Keratinocyte (primary cell): ENCODE data around the gene SRGAP3. TPM values are rescaled to one million over a fixed set of nuclear protein-coding genes. Genes with fewer than 3 reads are reported as not detected.

Experiments used
- DNase-seq: peaks from one replicate; pipeline ENCODE4 v3.0.0-alpha.2; 2011; ENCODE audit warnings: low read depth, missing footprints, low spot score
- FAIRE-seq: peaks from 2 replicates; lab custom pipeline; 2011; peaks lifted over from hg19 to GRCh38; lab: Jason Lieb, UNC
- H2AFZ ChIP-seq: 2 replicates; pipeline ENCODE4 v1.6.0; 2012; ENCODE audit warnings: low read length, control low read depth, inconsistent platforms; ENCODE audit not compliant: control insufficient read depth
- H3K27ac ChIP-seq: 2 replicates; pipeline ENCODE4 v1.5.1; 2011; ENCODE audit warnings: low read length; ENCODE audit not compliant: control insufficient read depth, insufficient read depth
- H3K27me3 ChIP-seq: 3 replicates; pipeline ENCODE4 v1.6.0; 2011; ENCODE audit warnings: low read length; ENCODE audit not compliant: control insufficient read depth, insufficient read depth; ENCODE audit errors: extremely low read depth
- H3K36me3 ChIP-seq, 2 experiments: 2 replicates in 1 of 2; 3 replicates in 1 of 2; pipeline ENCODE4 v1.5.1; 2011; ENCODE audit warnings: low read length in 2 of 2, mild to moderate bottlenecking in 1 of 2; ENCODE audit not compliant: control insufficient read depth in 2 of 2, insufficient read depth in 2 of 2; ENCODE audit errors: extremely low read depth in 1 of 2
- H3K4me1 ChIP-seq: 3 replicates; pipeline ENCODE4 v1.5.1; 2011; ENCODE audit warnings: low read length; ENCODE audit not compliant: control insufficient read depth, insufficient read depth; ENCODE audit errors: extremely low read depth
- H3K4me2 ChIP-seq: 3 replicates; pipeline ENCODE4 v1.6.0; 2011; ENCODE audit warnings: low read depth, low read length; ENCODE audit not compliant: control insufficient read depth, insufficient read depth; ENCODE audit errors: extremely low read depth
- H3K4me3 ChIP-seq, 3 experiments: fragments of 200-600 bp in 1 of 3; sonication (generic) in 1 of 3; 2 replicates in 2 of 3; 3 replicates in 1 of 3; pipeline ENCODE4 v1.5.1; 2011 to 2016; ENCODE audit warnings: low read length in 3 of 3, mild to moderate bottlenecking in 3 of 3, control low read depth in 2 of 3, inconsistent platforms in 1 of 3, low read depth in 1 of 3, mixed read lengths in 1 of 3, mixed run types in 1 of 3, moderate library complexity in 1 of 3; ENCODE audit not compliant: control insufficient read depth in 2 of 3, insufficient read depth in 2 of 3; ENCODE audit errors: extremely low read depth in 1 of 3
- H3K79me2 ChIP-seq: 2 replicates; pipeline ENCODE4 v1.6.0; 2012; ENCODE audit warnings: low read length; ENCODE audit not compliant: control insufficient read depth, insufficient read depth
- H3K9ac ChIP-seq: 3 replicates; pipeline ENCODE4 v1.6.0; 2011; ENCODE audit warnings: low read length; ENCODE audit not compliant: control insufficient read depth, insufficient read depth; ENCODE audit errors: extremely low read depth
- H3K9me1 ChIP-seq: 3 replicates; pipeline ENCODE4 v1.6.0; 2011; ENCODE audit warnings: low read length; ENCODE audit not compliant: control insufficient read depth, insufficient read depth; ENCODE audit errors: extremely low read depth
- H3K9me3 ChIP-seq: 2 replicates; pipeline ENCODE4 v1.5.1; 2012; ENCODE audit warnings: low read depth, low read length; ENCODE audit not compliant: control insufficient read depth
- H4K20me1 ChIP-seq: 3 replicates; pipeline ENCODE4 v1.6.0; 2011; ENCODE audit warnings: low read length; ENCODE audit not compliant: control insufficient read depth, insufficient read depth; ENCODE audit errors: extremely low read depth
- EZH2 ChIP-seq: IDR thresholded peaks from one replicate; pipeline ENCODE4 v1.6.1; 2012; ENCODE audit warnings: inconsistent platforms, mild to moderate bottlenecking, low read length, moderate library complexity
- dilution Hi-C: fragments of 300-500 bp; cut with MboI; formaldehyde crosslinking; loops from one replicate; pipeline ENCODE4 v1.7.0; 2020; ENCODE audit warnings: low sequenced_read_pairs; ENCODE audit not compliant: extremely low pct_ligation_motif_present
- polyA plus RNA-seq, 5 experiments: library from polyadenylated mRNA; depleted of rRNA in 3 of 5; stranded (reverse) in 3 of 5; stranded (forward) in 1 of 5; unstranded in 1 of 5; fragments of >200 nt; gene quantifications; 1 replicate in 1 of 5; 2 replicates in 3 of 5; 3 replicates in 1 of 5; pipeline versions ENCODE4 v1.2.1 to v1.2.3, GENCODE V29; 2011 to 2012; ENCODE audit warnings: missing spikeins in 2 of 5, low read depth in 1 of 5, low replicate concordance in 1 of 5
- TF ChIP-seq, protein P1 (sequence below), 3 experiments: IDR thresholded peaks in 1 of 3; conservative IDR thresholded peaks in 1 of 3; optimal IDR thresholded peaks in 1 of 3; 2 replicates in 2 of 3; 3 replicates in 1 of 3; pipeline versions ENCODE3 to v1.5.1; 2011; ENCODE audit warnings: low read length in 3 of 3, mild to moderate bottlenecking in 3 of 3, moderate library complexity in 2 of 3, control low read depth in 1 of 3, inconsistent platforms in 1 of 3; ENCODE audit not compliant: insufficient read depth in 2 of 3; ENCODE audit errors: extremely low read depth in 1 of 3

The SRGAP3 gene
- polyA plus RNA-seq, 1 donor (not counting 4 experiments of a cell fraction or from before 2014, with no cell fraction given): 7.2 TPM

DNA sequence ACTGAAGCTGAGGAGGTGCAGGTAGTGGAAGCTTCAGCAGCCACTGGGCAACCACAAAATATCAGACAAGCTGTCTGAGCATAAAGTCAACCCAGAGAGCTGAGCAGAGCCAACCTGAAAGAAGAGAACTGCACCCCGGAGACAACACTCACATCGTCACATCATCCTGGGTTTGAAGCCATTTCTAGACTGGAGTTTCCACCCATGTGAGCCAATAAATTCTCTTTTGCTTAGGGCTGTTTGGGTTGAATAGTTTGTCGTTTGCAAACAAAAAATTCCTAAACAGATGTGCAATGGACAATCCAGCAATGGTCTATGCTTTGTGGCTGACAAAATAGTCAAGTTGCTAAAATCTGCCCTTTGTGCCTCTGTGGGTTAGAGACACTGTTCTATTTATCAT is 270.9 kb downstream of the SRGAP3 start:
- peaks cover 4% of the 10 kb centered on the region for H3K27me3 ChIP-seq
- no peaks in the 10 kb centered on the region for H3K4me1 ChIP-seq
- no peaks in the 10 kb centered on the region for H3K36me3 ChIP-seq
- H4K20me1 ChIP-seq: no peaks in the 10 kb centered on the region
- no peaks in the 10 kb centered on the region for H3K79me2 ChIP-seq
- H3K27ac ChIP-seq: no peak overlapping the region
- dilution Hi-C loops: loop anchor here (25.0 kb wide), 1 partner anchor 334 kb away; no protein-coding TSS in a partner anchor
- H2AFZ ChIP-seq: no peak overlapping the region
- no peaks in the 10 kb centered on the region for H3K9me3 ChIP-seq
- DNase-seq (no peak), FAIRE-seq (no peak)
- H3K9me1 ChIP-seq: no peaks in the 10 kb centered on the region
- H3K4me2 ChIP-seq: no peak overlapping the region
- no peak overlapping the region for H3K9ac ChIP-seq
- no peak overlapping the region for H3K4me3 ChIP-seq
- no peak for TF ChIP-seq EZH2
- TF ChIP-seq, protein P1, sequence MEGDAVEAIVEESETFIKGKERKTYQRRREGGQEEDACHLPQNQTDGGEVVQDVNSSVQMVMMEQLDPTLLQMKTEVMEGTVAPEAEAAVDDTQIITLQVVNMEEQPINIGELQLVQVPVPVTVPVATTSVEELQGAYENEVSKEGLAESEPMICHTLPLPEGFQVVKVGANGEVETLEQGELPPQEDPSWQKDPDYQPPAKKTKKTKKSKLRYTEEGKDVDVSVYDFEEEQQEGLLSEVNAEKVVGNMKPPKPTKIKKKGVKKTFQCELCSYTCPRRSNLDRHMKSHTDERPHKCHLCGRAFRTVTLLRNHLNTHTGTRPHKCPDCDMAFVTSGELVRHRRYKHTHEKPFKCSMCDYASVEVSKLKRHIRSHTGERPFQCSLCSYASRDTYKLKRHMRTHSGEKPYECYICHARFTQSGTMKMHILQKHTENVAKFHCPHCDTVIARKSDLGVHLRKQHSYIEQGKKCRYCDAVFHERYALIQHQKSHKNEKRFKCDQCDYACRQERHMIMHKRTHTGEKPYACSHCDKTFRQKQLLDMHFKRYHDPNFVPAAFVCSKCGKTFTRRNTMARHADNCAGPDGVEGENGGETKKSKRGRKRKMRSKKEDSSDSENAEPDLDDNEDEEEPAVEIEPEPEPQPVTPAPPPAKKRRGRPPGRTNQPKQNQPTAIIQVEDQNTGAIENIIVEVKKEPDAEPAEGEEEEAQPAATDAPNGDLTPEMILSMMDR (optimal IDR thresholded peaks at IDR 0.05 in 1 of 3, IDR thresholded peaks at IDR 0.05 in 1 of 3, conservative IDR thresholded peaks at IDR 0.05 in 1 of 3; ENCODE audit: extremely low read depth in 1 of 3, insufficient read depth in 2 of 3, low read length in 3 of 3): no peak

DNA sequence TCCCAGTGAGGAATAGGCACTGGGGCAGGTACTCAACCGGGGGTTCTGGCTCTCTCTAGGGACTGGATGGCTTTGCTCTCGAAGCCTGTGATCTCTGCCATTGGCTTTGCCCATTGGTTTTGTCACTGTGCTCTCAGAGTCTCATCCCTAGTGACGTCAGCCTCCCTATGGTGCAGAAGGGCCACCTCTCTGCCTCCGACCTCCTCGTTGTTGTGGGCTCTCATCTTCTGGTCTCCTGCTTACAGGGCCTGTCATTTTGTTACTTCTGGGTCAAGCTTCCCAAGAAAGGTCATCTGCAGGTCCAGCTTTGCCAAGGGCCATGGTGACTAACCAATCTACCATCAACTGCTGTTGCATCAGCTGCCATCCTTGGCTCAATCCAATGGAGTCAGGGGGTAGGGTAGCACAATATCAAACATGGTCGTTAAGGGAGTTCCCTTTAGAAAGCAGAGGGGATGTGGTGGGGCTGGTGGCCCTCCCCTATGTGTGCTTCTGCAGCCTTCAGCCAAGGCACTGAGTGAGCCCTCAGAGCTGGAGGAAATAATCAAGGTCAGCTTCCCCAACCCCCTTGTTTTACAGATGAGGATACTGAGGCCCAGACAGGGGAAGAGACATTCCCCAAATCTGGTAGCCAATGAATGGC is 272.8 kb downstream of the SRGAP3 start:
- H4K20me1 ChIP-seq: no peaks in the 10 kb centered on the region
- no peaks in the 10 kb centered on the region for H3K9me1 ChIP-seq
- TF ChIP-seq EZH2: no peak
- TF ChIP-seq, protein P1 (optimal IDR thresholded peaks at IDR 0.05 in 1 of 3, IDR thresholded peaks at IDR 0.05 in 1 of 3, conservative IDR thresholded peaks at IDR 0.05 in 1 of 3; ENCODE audit: extremely low read depth in 1 of 3, insufficient read depth in 2 of 3, low read length in 3 of 3): no peak
- no peaks in the 10 kb centered on the region for H3K79me2 ChIP-seq
- H3K4me3 ChIP-seq: no peak overlapping the region
- no peak overlapping the region for H2AFZ ChIP-seq
- dilution Hi-C loops: loop anchor here (25.0 kb wide), 1 partner anchor 336 kb away; no protein-coding TSS in a partner anchor
- no peaks in the 10 kb centered on the region for H3K9me3 ChIP-seq
- H3K4me1 ChIP-seq: no peaks in the 10 kb centered on the region
- no peak for DNase-seq
- H3K36me3 ChIP-seq: no peaks in the 10 kb centered on the region
- H3K4me2 ChIP-seq: no peak overlapping the region
- H3K27ac ChIP-seq: no peak overlapping the region
- FAIRE-seq: no peak
- H3K9ac ChIP-seq: no peak overlapping the region
- H3K27me3 ChIP-seq: peaks cover 4% of the 10 kb centered on the region
